Measurements from ENCODE around the gene ELOVL7.

DNA sequence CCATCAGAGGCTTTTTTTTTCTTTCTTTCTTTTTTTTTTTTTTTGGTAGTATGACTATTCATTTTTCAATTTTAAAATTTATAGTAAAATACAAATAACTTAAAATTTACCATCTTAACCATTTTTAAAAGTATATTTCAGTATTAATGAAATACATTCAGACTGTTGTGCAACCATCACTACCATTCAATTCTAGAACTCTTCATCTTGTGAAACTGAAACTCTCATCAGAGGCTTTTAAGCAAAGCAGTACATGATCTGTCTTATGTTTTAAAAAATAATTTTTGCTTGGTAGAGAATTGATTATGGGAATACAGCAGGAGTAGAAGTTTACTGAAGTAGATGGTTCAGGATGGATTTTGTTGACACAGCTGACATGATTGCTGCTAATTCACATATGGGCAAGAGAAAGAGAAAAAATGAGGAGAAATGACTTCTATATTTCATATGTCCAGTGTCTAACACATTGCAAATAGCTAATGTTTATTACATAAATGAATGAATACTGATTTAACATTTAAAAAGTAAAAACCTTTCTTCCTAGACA, 13.4 kb downstream of the ELOVL7 start:
- TF ChIP-seq POU2F2 (IDR thresholded peaks at IDR 0.05; ENCODE audit: low read depth, low read length) (no peak), POLR2AphosphoS5 (IDR thresholded peaks at IDR 0.05; ENCODE audit: low read depth, low read length) (no peak), SPI1 (IDR thresholded peaks at IDR 0.05; ENCODE audit: low read depth, low read length) (no peak), POLR2A (IDR thresholded peaks at IDR 0.05; ENCODE audit: low read depth, low read length) (no peak), TAF1 (IDR thresholded peaks at IDR 0.05; ENCODE audit: low read depth, low read length) (no peak)

Data from GM12891 (cell line).